HL-60 (cell line): ENCODE measurements around the gene CMIP.

ENCODE experiments used
- DNase-seq, 2 experiments: peaks; one replicate each; pipeline ENCODE4 v3.0.0-alpha.2; 2010 to 2020; ENCODE audit warnings: low read depth in 1 of 2, low spot score in 1 of 2
- H3K27ac ChIP-seq: fragments of 250-450 bp; sonication (Bioruptor Pico); replicated peaks from 2 replicates; pipeline ENCODE4 v1.5.1; 2020; ENCODE audit warnings: mild to moderate bottlenecking, moderate library complexity
- H3K27me3 ChIP-seq: fragments of 250-450 bp; sonication (Bioruptor Pico); 2 replicates; pipeline ENCODE4 v1.5.1; 2021; ENCODE audit warnings: mild to moderate bottlenecking, moderate library complexity; ENCODE audit not compliant: insufficient read depth, poor library complexity, severe bottlenecking
- H3K4me3 ChIP-seq: replicated peaks from 2 replicates; pipeline ENCODE4 v1.5.1; 2011; ENCODE audit warnings: mild to moderate bottlenecking, control low read depth, low read length; ENCODE audit not compliant: insufficient read depth
- CTCF ChIP-seq: IDR thresholded peaks from one replicate; pipeline ENCODE4 v1.5.1; 2011; ENCODE audit warnings: low read length, control low read depth, inconsistent platforms; ENCODE audit not compliant: insufficient read depth
- GABPA ChIP-seq: IDR thresholded peaks from 2 replicates; pipeline ENCODE4 v1.6.1; 2012; ENCODE audit warnings: low read depth
- POLR2AphosphoS5 ChIP-seq: IDR thresholded peaks from 2 replicates; pipeline ENCODE4 v1.6.1; 2012; ENCODE audit warnings: low read depth
- REST ChIP-seq: IDR thresholded peaks from 2 replicates; pipeline ENCODE4 v1.6.1; 2012; ENCODE audit warnings: low read depth; ENCODE audit not compliant: insufficient replicate concordance
- SPI1 ChIP-seq: IDR thresholded peaks from 2 replicates; pipeline ENCODE4 v1.6.1; 2012; ENCODE audit warnings: low read depth, mild to moderate bottlenecking, borderline replicate concordance

Gene CMIP

GRCh38 chr16:81564421-81564911 lies 119.9 kb downstream of the CMIP start:
- H3K27ac ChIP-seq = no peak overlapping the region
- TF ChIP-seq CTCF = no peak
- TF ChIP-seq REST = no peak
- no peak for TF ChIP-seq GABPA
- TF ChIP-seq SPI1 = no peak
- TF ChIP-seq POLR2AphosphoS5 = no peak
- H3K27me3 ChIP-seq = no peaks in the 10 kb centered on the region
- DNase-seq = no peak
- H3K4me3 ChIP-seq = no peak overlapping the region

GRCh38 chr16:81565321-81566028 lies 120.9 kb downstream of the CMIP start:
- Histone ChIP-seq H3K4me3 (no peak overlapping the region), H3K27me3 (no peaks in the 10 kb centered on the region), H3K27ac (no peak overlapping the region)
- TF ChIP-seq SPI1 (no peak), REST (no peak), GABPA (no peak), POLR2AphosphoS5 (no peak), CTCF (no peak)
- DNase-seq = no peak

GRCh38 chr16:81566086-81567007 lies 121.7 kb downstream of the CMIP start:
- Histone ChIP-seq H3K27ac (no peak overlapping the region), H3K4me3 (no peak overlapping the region), H3K27me3 (no peaks in the 10 kb centered on the region)
- TF ChIP-seq SPI1 = no peak
- no peak for TF ChIP-seq REST
- TF ChIP-seq GABPA = no peak
- no peak for TF ChIP-seq POLR2AphosphoS5
- DNase-seq = no peak
